HepG2 (cell line): Measurements from ENCODE around the gene ADGRL3. TPM values are rescaled to one million over a fixed set of nuclear protein-coding genes. Genes with fewer than 3 reads are reported as not detected.

Experiments used
- ATAC-seq: fragments of 200-7000 bp; cut with Tn5 transposase; 3 replicates; pipeline ENCODE4 v1.9.1; 2020; ENCODE audit warnings: mild to moderate bottlenecking, moderate library complexity
- BruUV-seq: library from RNA; stranded (reverse); fragments of 400-500 nt; replicated peaks from 2 replicates; lab custom pipeline; 2021; lab: Mats Ljungman, UMichigan
- CTCF ChIA-PET: fragments of 300-600 bp; formaldehyde crosslinking; extraction: SDS; loops from one replicate; lab custom pipeline; 2021; ENCODE audit warnings: low total read pairs, inconsistent platforms, low intra/inter-chr PET ratio; lab: Yijun Ruan, JAX
- POLR2A ChIA-PET: fragments of 350-600 bp; sonication (Branson Sonifier 250); formaldehyde crosslinking; loops from one replicate; lab custom pipeline; 2020; ENCODE audit warnings: antibody characterized with exemption, inconsistent platforms; lab: Yijun Ruan, JAX
- DNase-seq: peaks from one replicate; pipeline ENCODE4 v3.0.0-alpha.2; 2015; ENCODE audit warnings: low spot score
- FAIRE-seq: peaks from 3 replicates; lab custom pipeline; 2011; peaks lifted over from hg19 to GRCh38; lab: Jason Lieb, UNC
- H2AFZ ChIP-seq: one replicate; pipeline ENCODE4 v1.6.1; 2011; ENCODE audit warnings: low read length, inconsistent platforms
- H3K27ac ChIP-seq: fragments of 300-600 bp; 3 replicates; pipeline ENCODE4 v1.8.0; 2011; ENCODE audit warnings: mixed run types, mild to moderate bottlenecking, mixed read lengths, low read length, inconsistent platforms; ENCODE audit not compliant: insufficient read depth; ENCODE audit errors: extremely low read length
- H3K27me3 ChIP-seq, 2 experiments: fragments of 200-600 bp in 1 of 2; 2 replicates in 1 of 2; 3 replicates in 1 of 2; pipeline versions ENCODE4 v1.6.0 to v1.8.0; 2011; ENCODE audit warnings: low read length in 2 of 2, mild to moderate bottlenecking in 2 of 2, moderate library complexity in 2 of 2, inconsistent platforms in 1 of 2; ENCODE audit not compliant: insufficient read depth in 2 of 2, control insufficient read depth in 1 of 2
- H3K36me3 ChIP-seq, 2 experiments: fragments of 200-600 bp in 1 of 2; replicated peaks in 1 of 2; 2 replicates in 1 of 2; 3 replicates in 1 of 2; pipeline versions ENCODE4 v1.5.1 to v1.8.0; 2011; ENCODE audit warnings: low read length in 2 of 2, inconsistent platforms in 1 of 2; ENCODE audit not compliant: insufficient read depth in 2 of 2, control insufficient read depth in 1 of 2
- H3K4me1 ChIP-seq: 2 replicates; pipeline ENCODE4 v1.5.1; 2012; ENCODE audit warnings: low read length, inconsistent platforms; ENCODE audit not compliant: insufficient read depth
- H3K4me2 ChIP-seq: 2 replicates; pipeline ENCODE4 v1.6.0; 2011; ENCODE audit warnings: low read depth, low read length, inconsistent platforms
- H3K4me3 ChIP-seq, 3 experiments: fragments of 200-600 bp in 1 of 3; sonication (generic), shearing (Covaris generic) in 1 of 3; replicated peaks in 1 of 3; 2 replicates each; pipeline ENCODE4 v1.5.1; 2011 to 2016; ENCODE audit warnings: low read length in 3 of 3, inconsistent platforms in 2 of 3, low read depth in 2 of 3, mild to moderate bottlenecking in 2 of 3, control low read depth in 1 of 3, mixed read lengths in 1 of 3; ENCODE audit not compliant: insufficient read depth in 1 of 3
- H3K79me2 ChIP-seq: one replicate; pipeline ENCODE4 v1.6.1; 2011; ENCODE audit warnings: low read length, inconsistent platforms; ENCODE audit not compliant: insufficient read depth
- H3K9ac ChIP-seq: 2 replicates; pipeline ENCODE4 v1.6.0; 2011; ENCODE audit warnings: mild to moderate bottlenecking, low read depth, low read length, inconsistent platforms; ENCODE audit not compliant: insufficient read depth
- H3K9me3 ChIP-seq: 2 replicates; pipeline ENCODE4 v1.5.1; 2012; ENCODE audit warnings: mild to moderate bottlenecking, low read length
- H4K20me1 ChIP-seq: 2 replicates; pipeline ENCODE4 v1.6.0; 2011; ENCODE audit warnings: inconsistent platforms, mild to moderate bottlenecking, low read length, moderate library complexity; ENCODE audit not compliant: insufficient read depth
- MAFF ChIP-seq: IDR thresholded peaks from 2 replicates; pipeline ENCODE4 v1.6.1; 2011; ENCODE audit warnings: low read depth, low read length, improper control_type of control experiment
- MAFK ChIP-seq, 2 experiments: IDR thresholded peaks in 1 of 2; conservative IDR thresholded peaks in 1 of 2; 2 replicates each; pipeline ENCODE4 v1.6.1; 2011; ENCODE audit warnings: improper control_type of control experiment in 2 of 2, low read length in 2 of 2
- RERE ChIP-seq: IDR thresholded peaks from 2 replicates; pipeline ENCODE4 v1.6.1; 2016; ENCODE audit warnings: low read depth, missing genetic modification reagents, missing compliant biosample characterization
- TCF12 ChIP-seq, 2 experiments: fragments of 450-650 bp in 1 of 2; sonication (generic) in 1 of 2; formaldehyde crosslinking in 1 of 2; IDR thresholded peaks; 2 replicates each; pipeline versions ENCODE4 v1.6.1 to v1.8.0; 2017 to 2022; ENCODE audit warnings: antibody characterized with exemption in 1 of 2, mild to moderate bottlenecking in 1 of 2, missing genetic modification reagents in 1 of 2, moderate library complexity in 1 of 2
- THYN1 ChIP-seq: sonication (generic); formaldehyde crosslinking; IDR thresholded peaks from 2 replicates; pipeline ENCODE4 v1.8.1; 2023; ENCODE audit warnings: low read depth, mild to moderate bottlenecking, moderate library complexity, missing genetic modification reagents, borderline replicate concordance
- ZBTB39 ChIP-seq: sonication (generic); formaldehyde crosslinking; IDR thresholded peaks from 2 replicates; pipeline ENCODE4 v1.5.0; 2020; ENCODE audit warnings: missing genetic modification reagents
- ZMYM2 ChIP-seq: sonication (generic); formaldehyde crosslinking; IDR thresholded peaks from 2 replicates; pipeline ENCODE4 v1.8.0; 2022; ENCODE audit warnings: mild to moderate bottlenecking, missing genetic modification reagents
- ZNF263 ChIP-seq: sonication (generic); formaldehyde crosslinking; IDR thresholded peaks from 2 replicates; pipeline ENCODE4 v1.4.0; 2020; ENCODE audit warnings: missing genetic modification reagents
- in situ Hi-C: cut with HindIII; loops from 2 replicates; pipeline ENCODE4 v1.10.0; 2017; ENCODE audit warnings: low pct_unique_long_range_greater_than_20kb; ENCODE audit not compliant: extremely low pct_ligation_motif_present
- intact Hi-C: fragments of 100-400 bp; cut with micrococcal nuclease; formaldehyde crosslinking; loops from one replicate; pipeline ENCODE4 v1.10.0; 2022; ENCODE audit not compliant: unreplicated experiment
- polyA plus RNA-seq, 8 experiments: library from polyadenylated mRNA; depleted of rRNA in 3 of 8; stranded (reverse) in 7 of 8; unstranded in 1 of 8; fragments of >200 nt; fragmentation: Illumina TruSeq in 4 of 8; extraction: Trizol in 4 of 8; gene quantifications; 2 replicates each; pipeline versions ENCODE4 v1.2.1 to v1.2.3, GENCODE V29; 2011 to 2016; ENCODE audit warnings: low read depth in 4 of 8, missing spikeins in 1 of 8, mixed read lengths in 1 of 8; ENCODE audit not compliant: insufficient read depth in 1 of 8
- total RNA-seq, 5 experiments: library from RNA; depleted of rRNA; stranded (reverse); fragments of >200 nt; fragmentation: Illumina TruSeq; extraction: Trizol; gene quantifications; 2 replicates each; pipeline ENCODE4 v1.2.3, GENCODE V29; 2016; ENCODE audit warnings: low read depth in 1 of 5
- TF ChIP-seq, protein P1 (sequence below): sonication (generic); formaldehyde crosslinking; IDR thresholded peaks from 2 replicates; pipeline ENCODE4 v1.4.0; 2020; ENCODE audit warnings: missing genetic modification reagents

The ADGRL3 gene
- total and polyA plus RNA-seq, 2 of the 13 experiments (the other 11 are each of a cell fraction or from before 2014, with no cell fraction given) = 0.04 to 0.05 TPM

GRCh38 chr4:61350932-61351331, 150.8 kb downstream of the ADGRL3 start:
- H3K9me3 ChIP-seq = no peaks in the 10 kb centered on the region
- no peak overlapping the region for H3K4me2 ChIP-seq
- TF ChIP-seq, protein P1, sequence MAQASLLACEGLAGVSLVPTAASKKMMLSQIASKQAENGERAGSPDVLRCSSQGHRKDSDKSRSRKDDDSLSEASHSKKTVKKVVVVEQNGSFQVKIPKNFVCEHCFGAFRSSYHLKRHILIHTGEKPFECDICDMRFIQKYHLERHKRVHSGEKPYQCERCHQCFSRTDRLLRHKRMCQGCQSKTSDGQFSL (CRISPR knock-in tag) = no peak
- TF ChIP-seq THYN1 (CRISPR knock-in tag) (no peak), ZNF263 (CRISPR knock-in tag) (no peak), RERE (no peak), TCF12 (IDR thresholded peaks at IDR 0.05) (no peak), TCF12 (CRISPR knock-in tag; IDR thresholded peaks at IDR 0.05) (no peak), MAFK (conservative IDR thresholded peaks at IDR 0.05 in 1 of 2, IDR thresholded peaks at IDR 0.05 in 1 of 2; ENCODE audit: low read length in 2 of 2) (peak; percentile 67 to 83; a peak in 3 of 4 replicates), MAFF (peak; percentile 75), ZBTB39 (no peak), ZMYM2 (no peak)
- H4K20me1 ChIP-seq = no peaks in the 10 kb centered on the region
- DNase-seq = no peak
- no peak overlapping the region for H2AFZ ChIP-seq
- CTCF ChIA-PET = no interaction called here
- intact Hi-C loops (no loop called here), in situ Hi-C loops (no loop called here)
- no peaks in the 10 kb centered on the region for H3K36me3 ChIP-seq
- FAIRE-seq = no peak
- H3K4me3 ChIP-seq = no peak overlapping the region
- no TSS peak for BruUV-seq
- no peak overlapping the region for H3K9ac ChIP-seq
- no peaks in the 10 kb centered on the region for H3K4me1 ChIP-seq
- no peak for ATAC-seq
- H3K27me3 ChIP-seq = no peaks in the 10 kb centered on the region; a peak in 1 of 5 replicates
- H3K27ac ChIP-seq = no peak overlapping the region
- H3K79me2 ChIP-seq = no peaks in the 10 kb centered on the region
- POLR2A ChIA-PET = no interaction called here
